Transverse colon (tissue), 4 donors: ENCODE measurements around the gene TWSG1. TPM values are rescaled to one million over a fixed set of nuclear protein-coding genes. Genes with fewer than 3 reads are reported as not detected.

ENCODE experiments used
- DNase-seq: peaks from one replicate; pipeline ENCODE4 v3.0.0-alpha.2; 2019
- H3K27ac ChIP-seq, 4 donors: fragments of 200-600 bp; sonication (generic); 2 replicates each; pipeline ENCODE4 v1.5.1; 2016 to 2018; ENCODE audit warnings: inconsistent platforms in 4 of 4
- H3K27me3 ChIP-seq: fragments of 200-600 bp; sonication (generic); 2 replicates; pipeline ENCODE4 v1.5.1; 2017; ENCODE audit warnings: inconsistent platforms
- H3K36me3 ChIP-seq, 4 donors: fragments of 200-600 bp; sonication (generic); 2 replicates each; pipeline ENCODE4 v1.5.1; 2017 to 2019; ENCODE audit warnings: inconsistent platforms in 4 of 4
- H3K4me1 ChIP-seq, 4 donors: fragments of 200-600 bp; sonication (generic); 2 replicates each; pipeline ENCODE4 v1.5.1; 2017 to 2020; ENCODE audit warnings: inconsistent platforms in 4 of 4
- H3K4me3 ChIP-seq, 4 donors: fragments of 200-600 bp; sonication (generic); 1 replicate in 1 of 4; 2 replicates in 3 of 4; pipeline versions ENCODE4 v1.5.1 to v1.6.1; 2017 to 2019; ENCODE audit warnings: inconsistent platforms in 4 of 4
- H3K9me3 ChIP-seq, 2 donors: fragments of 200-600 bp; sonication (generic); 2 replicates each; pipeline ENCODE4 v1.5.1; 2017 to 2019; ENCODE audit warnings: inconsistent platforms in 2 of 2
- EP300 ChIP-seq: sonication (generic); formaldehyde crosslinking; IDR thresholded peaks from one replicate; pipeline ENCODE4 v1.6.1; 2017; ENCODE audit warnings: antibody characterized with exemption, low read depth
- POLR2A ChIP-seq: fragments of 450-650 bp; IDR thresholded peaks from one replicate; pipeline ENCODE4 v1.6.1; 2016; ENCODE audit warnings: antibody characterized with exemption, mild to moderate bottlenecking, moderate library complexity
- POLR2AphosphoS5 ChIP-seq, 3 donors: sonication (generic); formaldehyde crosslinking; IDR thresholded peaks; one replicate each; pipeline ENCODE4 v1.6.1; 2016; ENCODE audit warnings: antibody characterized with exemption in 3 of 3
- WGBS, 2 donors: methylation state at CpG; one replicate each; pipeline ENCODE4 v1.1.5; 2018; ENCODE audit warnings: low coverage in 1 of 2; 5-methylcytosine and 5-hydroxymethylcytosine counted together
- in situ Hi-C, 4 donors: fragments of 200-750 bp; cut with MboI; loops; one replicate each; pipeline versions ENCODE4 v1.15.0 to v1.15.1; 2017; ENCODE audit warnings: low sequenced_read_pairs in 3 of 4, low pct_ligation_motif_present in 1 of 4, low pct_unique_long_range_greater_than_20kb in 1 of 4
- intact Hi-C: fragments of 100-400 bp; cut with DNase I; formaldehyde crosslinking; loops from one replicate; pipeline ENCODE4 v1.15.1; 2023; ENCODE audit warnings: low total_unique reads
- total RNA-seq, 4 donors: library from RNA; depleted of rRNA; stranded (reverse); fragments of >200 nt; gene quantifications; one replicate each; pipeline ENCODE4 v1.1.0, GENCODE V29; 2016
- TF ChIP-seq, protein P1 (sequence below), 5 experiments: fragments of 200-600 bp in 3 of 5; fragments of 450-650 bp in 2 of 5; sonication (generic) in 3 of 5; IDR thresholded peaks; 1 replicate in 2 of 5; 2 replicates in 3 of 5; pipeline ENCODE4 v1.5.1; 2016 to 2017; ENCODE audit warnings: antibody characterized with exemption in 5 of 5, inconsistent platforms in 3 of 5, mild to moderate bottlenecking in 2 of 5, moderate library complexity in 1 of 5

TWSG1 gene
- total RNA-seq, 4 donors from 2014 or later, result 5.6 to 29.5 (median 26.5) TPM

DNA sequence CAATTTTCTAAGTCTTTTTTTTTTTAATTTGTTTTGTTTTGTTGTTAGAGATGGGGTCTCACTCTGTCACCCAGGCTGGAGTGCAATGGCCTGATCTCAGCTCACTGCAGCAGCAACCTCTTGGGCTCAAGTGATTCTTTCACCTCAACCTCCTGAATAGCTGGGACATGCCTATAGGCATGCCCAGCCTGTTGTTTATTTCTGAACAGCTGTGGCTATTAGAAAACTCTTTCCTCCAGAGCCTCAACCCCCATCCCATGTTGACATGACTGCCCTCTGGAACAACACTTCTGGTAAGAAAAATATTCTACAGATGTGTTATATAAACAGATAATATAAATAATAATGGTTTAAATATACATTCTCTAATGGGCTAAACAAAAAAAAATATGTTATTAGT is 44.4 kb upstream of the TWSG1 start:
- peaks cover 9 to 10% of the 10 kb centered on the region in 2 donors for H3K9me3 ChIP-seq
- TF ChIP-seq POLR2A (no peak), POLR2AphosphoS5 (IDR thresholded peaks at IDR 0.05) (no peak), EP300 (no peak)
- TF ChIP-seq, protein P1, sequence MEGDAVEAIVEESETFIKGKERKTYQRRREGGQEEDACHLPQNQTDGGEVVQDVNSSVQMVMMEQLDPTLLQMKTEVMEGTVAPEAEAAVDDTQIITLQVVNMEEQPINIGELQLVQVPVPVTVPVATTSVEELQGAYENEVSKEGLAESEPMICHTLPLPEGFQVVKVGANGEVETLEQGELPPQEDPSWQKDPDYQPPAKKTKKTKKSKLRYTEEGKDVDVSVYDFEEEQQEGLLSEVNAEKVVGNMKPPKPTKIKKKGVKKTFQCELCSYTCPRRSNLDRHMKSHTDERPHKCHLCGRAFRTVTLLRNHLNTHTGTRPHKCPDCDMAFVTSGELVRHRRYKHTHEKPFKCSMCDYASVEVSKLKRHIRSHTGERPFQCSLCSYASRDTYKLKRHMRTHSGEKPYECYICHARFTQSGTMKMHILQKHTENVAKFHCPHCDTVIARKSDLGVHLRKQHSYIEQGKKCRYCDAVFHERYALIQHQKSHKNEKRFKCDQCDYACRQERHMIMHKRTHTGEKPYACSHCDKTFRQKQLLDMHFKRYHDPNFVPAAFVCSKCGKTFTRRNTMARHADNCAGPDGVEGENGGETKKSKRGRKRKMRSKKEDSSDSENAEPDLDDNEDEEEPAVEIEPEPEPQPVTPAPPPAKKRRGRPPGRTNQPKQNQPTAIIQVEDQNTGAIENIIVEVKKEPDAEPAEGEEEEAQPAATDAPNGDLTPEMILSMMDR (IDR thresholded peaks at IDR 0.05), result no peak
- no peaks in the 10 kb centered on the region for H3K36me3 ChIP-seq
- intact Hi-C loops, result no loop called here
- no peak for DNase-seq
- no peak overlapping the region for H3K27ac ChIP-seq
- in situ Hi-C loops, result no loop called here
- H3K4me1 ChIP-seq, result no peaks in the 10 kb centered on the region
- no peaks in the 10 kb centered on the region for H3K27me3 ChIP-seq
- H3K4me3 ChIP-seq, result no peak overlapping the region

DNA sequence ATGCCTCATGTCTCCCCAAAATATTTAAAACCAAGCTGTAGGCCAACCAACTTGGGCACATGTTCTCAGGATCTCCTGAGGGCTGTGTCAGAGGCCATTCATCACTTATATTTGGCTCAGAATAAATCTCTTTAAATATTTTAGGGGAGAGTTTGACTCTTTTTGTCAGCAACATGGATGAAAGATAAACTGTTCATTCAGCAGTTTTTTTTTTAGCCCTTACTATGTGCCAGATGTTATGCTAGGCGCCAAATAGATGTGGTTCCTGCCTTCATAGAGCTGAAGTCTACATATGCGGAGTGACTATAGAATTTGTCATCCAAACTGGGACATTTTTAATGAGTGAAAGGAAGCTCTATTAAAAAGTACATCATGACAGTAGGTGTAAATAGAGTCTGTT is 42.5 kb upstream of the TWSG1 start:
- no peak overlapping the region for H3K27ac ChIP-seq
- no peaks in the 10 kb centered on the region for H3K27me3 ChIP-seq
- no peak for DNase-seq
- H3K4me1 ChIP-seq, result no peaks in the 10 kb centered on the region
- intact Hi-C loops (no loop called here), in situ Hi-C loops (no loop called here)
- no peaks in the 10 kb centered on the region for H3K36me3 ChIP-seq
- WGBS, 2 donors, result 98 to 100% methylated on average over 2 of the region's 2 CpGs
- H3K4me3 ChIP-seq, result no peak overlapping the region
- H3K9me3 ChIP-seq, result peaks cover 9 to 10% of the 10 kb centered on the region in 2 donors
- no peak for TF ChIP-seq POLR2A
- no peak for TF ChIP-seq EP300
- TF ChIP-seq POLR2AphosphoS5 (IDR thresholded peaks at IDR 0.05), result no peak
- TF ChIP-seq, protein P1 (IDR thresholded peaks at IDR 0.05), result no peak

DNA sequence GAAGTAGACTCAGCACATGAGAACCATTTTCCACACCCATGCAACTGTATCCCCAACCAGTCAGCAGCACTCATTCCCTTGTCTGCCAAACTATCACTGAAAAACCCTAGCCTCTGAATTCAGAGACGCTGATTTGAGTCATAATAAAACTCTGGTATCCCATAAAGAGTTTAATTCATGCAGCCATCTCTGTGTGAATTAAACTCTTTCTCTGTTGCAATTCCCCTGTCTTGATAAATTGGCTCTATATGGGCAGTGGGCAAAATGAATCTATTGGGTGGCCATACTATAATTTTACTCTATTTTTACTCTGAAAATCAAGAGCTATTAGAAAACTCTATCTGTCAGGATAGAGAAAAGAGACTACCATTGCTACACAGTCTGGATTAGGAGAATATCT is 40.6 kb upstream of the TWSG1 start:
- WGBS, 2 donors, result 83% methylated on average over 1 of the region's 1 CpG; no CpG with 5 or more reads in 1 of the 2 donors
- in situ Hi-C loops, result no loop called here
- intact Hi-C loops, result no loop called here

DNA sequence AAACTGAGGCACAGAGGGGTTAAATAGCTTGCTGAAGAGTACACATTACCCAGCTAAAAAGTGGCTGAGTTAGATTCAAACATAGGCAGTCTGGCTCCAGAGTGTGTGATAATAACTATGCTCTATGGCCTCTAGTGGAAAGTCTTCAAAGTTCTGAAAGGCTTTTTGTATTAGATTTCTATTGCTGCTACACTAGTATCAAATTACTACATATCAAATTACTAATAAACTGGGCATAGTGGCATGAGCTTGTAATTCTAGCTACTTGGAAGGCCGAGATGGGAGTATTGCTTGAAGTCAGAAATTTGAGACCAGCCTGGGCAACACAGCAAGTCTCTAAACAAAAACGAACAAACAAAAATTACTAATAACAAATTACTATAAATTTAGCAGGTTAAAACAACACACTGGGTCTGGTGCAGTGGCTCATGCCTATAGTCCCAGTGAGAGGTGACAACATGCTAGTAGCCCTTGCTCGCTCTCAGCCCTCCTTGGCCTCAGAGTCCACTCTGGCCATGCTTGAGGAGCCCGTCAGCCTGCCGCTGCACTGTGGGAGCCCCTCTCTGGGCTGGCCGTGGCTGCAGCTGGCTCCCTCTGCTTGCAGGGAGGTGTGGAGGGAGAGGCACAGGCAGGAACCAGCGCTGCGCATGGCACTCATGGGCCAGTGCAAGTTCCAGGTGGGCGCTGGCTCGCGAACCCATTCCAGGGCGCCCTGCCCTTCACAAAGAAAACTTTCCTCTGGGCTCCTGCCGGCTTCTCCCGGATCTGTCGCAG is 38.2 kb upstream of the TWSG1 start:
- no peaks in the 10 kb centered on the region for H3K36me3 ChIP-seq
- peaks cover 9 to 10% of the 10 kb centered on the region in 2 donors for H3K9me3 ChIP-seq
- TF ChIP-seq POLR2A, result no peak
- no peak for TF ChIP-seq POLR2AphosphoS5 (IDR thresholded peaks at IDR 0.05)
- no peak for TF ChIP-seq EP300
- TF ChIP-seq, protein P1 (IDR thresholded peaks at IDR 0.05), result no peak
- intact Hi-C loops, result no loop called here
- in situ Hi-C loops, result no loop called here
- H3K27me3 ChIP-seq, result no peaks in the 10 kb centered on the region
- H3K4me1 ChIP-seq, result no peaks in the 10 kb centered on the region
- H3K4me3 ChIP-seq, result no peak overlapping the region
- no peak overlapping the region for H3K27ac ChIP-seq
- DNase-seq, result no peak
- 60 to 94% methylated on average over 1 to 14 of the region's 15 CpGs for WGBS, 2 donors

More for the DNA sequence above, 40.6 kb upstream of the TWSG1 start:
- no peaks in the 10 kb centered on the region for H3K4me1 ChIP-seq
- no peak for DNase-seq
- TF ChIP-seq POLR2AphosphoS5 (IDR thresholded peaks at IDR 0.05), result no peak
- TF ChIP-seq EP300, result no peak
- H3K9me3 ChIP-seq, result peaks cover 9 to 10% of the 10 kb centered on the region in 2 donors
- no peaks in the 10 kb centered on the region for H3K36me3 ChIP-seq
- no peaks in the 10 kb centered on the region for H3K27me3 ChIP-seq
- H3K27ac ChIP-seq, result no peak overlapping the region
- H3K4me3 ChIP-seq, result no peak overlapping the region

DNA sequence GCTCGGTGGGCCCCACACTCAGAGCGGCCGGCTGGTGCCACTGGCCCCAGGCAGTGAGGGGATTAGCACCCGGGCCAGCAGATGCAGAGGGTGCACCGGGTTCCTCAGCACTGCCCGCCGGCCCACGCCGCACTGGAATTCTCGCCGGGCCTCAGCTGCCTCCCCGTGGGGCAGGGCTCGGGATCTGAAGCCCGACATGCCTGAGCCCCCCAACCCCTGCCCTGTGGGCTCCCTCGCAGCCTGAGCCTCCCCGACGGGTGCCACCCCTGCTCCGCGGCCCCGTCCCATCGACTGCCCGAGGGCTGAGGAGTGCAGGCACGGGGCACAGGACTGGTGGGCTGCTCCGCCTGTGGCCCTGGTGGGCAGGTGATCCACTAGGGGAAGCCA is 37.6 kb upstream of the TWSG1 start:
- in situ Hi-C loops, result no loop called here
- H3K27me3 ChIP-seq, result no peaks in the 10 kb centered on the region

More for the DNA sequence above, 37.6 kb upstream of the TWSG1 start:
- intact Hi-C loops, result no loop called here
- H3K27ac ChIP-seq, result no peak overlapping the region
- TF ChIP-seq, protein P1 (IDR thresholded peaks at IDR 0.05), result no peak
- TF ChIP-seq EP300, result no peak
- no peak for TF ChIP-seq POLR2AphosphoS5 (IDR thresholded peaks at IDR 0.05)
- no peak for TF ChIP-seq POLR2A
- H3K36me3 ChIP-seq, result no peaks in the 10 kb centered on the region
- WGBS, 2 donors, result 95% methylated on average over 23 of the region's 24 CpGs; no CpG with 5 or more reads in 1 of the 2 donors
- peaks cover 9 to 10% of the 10 kb centered on the region in 2 donors for H3K9me3 ChIP-seq
- no peak overlapping the region for H3K4me3 ChIP-seq
- no peaks in the 10 kb centered on the region for H3K4me1 ChIP-seq
- no peak for DNase-seq
